ENCODE measurements around the gene DPEP3.

The DPEP3 gene

DNA sequence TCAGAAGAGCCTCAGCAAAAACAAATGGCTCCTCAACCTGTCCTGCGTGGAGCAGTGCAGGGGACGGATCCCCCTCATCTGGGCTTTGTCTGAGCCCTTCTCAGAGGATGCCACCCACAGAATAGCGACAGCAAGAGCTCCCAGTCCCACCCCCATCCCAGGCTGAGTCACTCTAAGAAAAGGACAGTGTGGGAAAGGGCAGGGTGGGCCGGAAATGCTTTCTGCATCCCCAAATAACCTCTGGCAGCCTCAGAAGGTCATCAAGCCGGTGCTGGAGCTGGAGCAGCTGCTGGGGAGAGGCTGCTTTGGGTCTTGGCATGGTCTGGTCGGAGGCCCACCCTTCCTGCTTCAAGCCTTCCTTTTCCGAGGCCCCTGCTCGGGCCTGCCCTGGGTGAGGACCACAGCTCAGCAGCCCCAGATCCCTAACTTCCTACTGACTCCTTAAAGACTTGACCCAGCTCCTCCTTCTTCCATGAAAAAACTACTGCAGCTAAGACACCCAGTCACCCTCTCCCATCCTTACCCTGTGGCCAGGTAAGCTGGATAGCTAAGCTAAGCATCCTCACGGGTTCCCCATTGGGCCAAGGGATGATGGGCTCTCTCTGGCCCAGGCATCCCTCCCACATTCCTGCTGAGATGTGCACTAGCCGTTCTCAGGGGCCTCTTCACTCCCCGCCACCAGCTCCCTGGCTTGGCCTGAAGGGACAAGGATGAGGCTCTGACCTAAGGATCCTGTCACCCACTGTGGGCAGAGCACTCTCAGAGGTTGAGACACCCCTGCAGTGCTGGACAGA lies 20.6 kb downstream of the DPEP3 start:
- POLR2A ChIA-PET = interaction anchor here (0.5 to 1.5 kb wide), 4 partner anchors 9 to 143 kb away, joined by 3 to 11 read pairs (median 4); partner anchors contain the start of gene PSMB10
- H3K4me3 ChIP-seq (ENCODE audit: low read depth, low read length) = no peak overlapping the region
- CTCF ChIA-PET = interaction anchor here (0.6 to 4.3 kb wide), 8 partner anchors 9 to 143 kb away, joined by 3 to 27 read pairs (median 3); no protein-coding TSS in a partner anchor
- no peak for TF ChIP-seq CTCF (IDR thresholded peaks at IDR 0.05; ENCODE audit: insufficient read depth, low read length, missing control alignments)
- DNase-seq (ENCODE audit: low read depth, low spot score) = no peak

GRCh38 chr16:67957622-67958021 lies 22.7 kb downstream of the DPEP3 start:
- TF ChIP-seq CTCF (IDR thresholded peaks at IDR 0.05; ENCODE audit: insufficient read depth, low read length, missing control alignments) = no peak
- H3K4me3 ChIP-seq (ENCODE audit: low read depth, low read length) = no peak overlapping the region
- ChIA-PET POLR2A (no interaction called here), CTCF (interaction anchor here (4.3 kb wide), 1 partner anchor 17 kb away, joined by 27 read pairs; no protein-coding TSS in a partner anchor)
- no peak for DNase-seq (ENCODE audit: low read depth, low spot score)

- ChIA-PET POLR2A (no interaction called here), CTCF (interaction anchor here (0.7 to 5.8 kb wide), 3 partner anchors 13 to 86 kb away, joined by 3 to 34 read pairs (median 3); no protein-coding TSS in a partner anchor)
- no peak for TF ChIP-seq CTCF (IDR thresholded peaks at IDR 0.05; ENCODE audit: insufficient read depth, low read length, missing control alignments)
- H3K4me3 ChIP-seq (ENCODE audit: low read depth, low read length) = no peak overlapping the region
- no peak for DNase-seq (ENCODE audit: low read depth, low spot score)
These were observed 25.7 kb downstream of the DPEP3 start for GRCh38 chr16:67954421-67955196.

GRCh38 chr16:67953641-67954375 lies 26.5 kb downstream of the DPEP3 start:
- TF ChIP-seq CTCF (IDR thresholded peaks at IDR 0.05; ENCODE audit: insufficient read depth, low read length, missing control alignments) = no peak
- DNase-seq (ENCODE audit: low read depth, low spot score) = no peak
- POLR2A ChIA-PET = interaction anchor here (0.9 kb wide), 1 partner anchor 18 kb away, joined by 3 read pairs; the partner anchor contains the start of gene PSMB10
- CTCF ChIA-PET = interaction anchor here (1.0 to 5.8 kb wide), 2 partner anchors 12 to 39 kb away, joined by 3 to 34 read pairs; no protein-coding TSS in a partner anchor
- no peak overlapping the region for H3K4me3 ChIP-seq (ENCODE audit: low read depth, low read length)

DNA sequence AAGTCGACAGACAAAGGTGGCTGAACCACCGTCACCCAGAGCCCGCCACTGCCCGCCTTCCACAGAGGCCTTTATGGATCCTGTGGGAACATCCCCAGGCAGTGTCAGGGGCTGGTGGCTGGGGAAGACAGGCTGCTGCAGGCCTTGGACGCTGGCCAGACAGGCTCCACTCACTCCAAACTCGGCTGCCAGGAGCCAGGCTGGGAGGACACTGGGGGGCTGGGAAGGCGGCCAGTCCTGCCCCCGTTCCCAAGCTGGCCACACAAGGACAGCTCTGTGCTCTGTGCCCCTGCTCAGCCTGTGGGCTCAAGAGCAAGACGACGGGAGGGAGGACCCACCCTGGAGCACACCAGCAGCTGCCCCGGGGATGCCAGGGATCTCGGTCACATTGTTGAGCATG lies 28.8 kb downstream of the DPEP3 start:
- CTCF ChIA-PET = interaction anchor here (0.8 to 5.8 kb wide), 4 partner anchors 8 to 135 kb away, joined by 3 to 34 read pairs (median 3); no protein-coding TSS in a partner anchor
- no peak for TF ChIP-seq CTCF (IDR thresholded peaks at IDR 0.05; ENCODE audit: insufficient read depth, low read length, missing control alignments)
- no peak overlapping the region for H3K4me3 ChIP-seq (ENCODE audit: low read depth, low read length)
- POLR2A ChIA-PET = interaction anchor here (1.0 to 1.4 kb wide), 2 partner anchors 11 to 105 kb away, joined by 3 read pairs; no protein-coding TSS in a partner anchor
- no peak for DNase-seq (ENCODE audit: low read depth, low spot score)
